HG03520 (cell line): ENCODE data around the gene CFAP61.

Source experiments
- ATAC-seq: cut with Tn5 transposase; IDR thresholded peaks from one replicate; pipeline ENCODE4 v1.9.1; 2021; ENCODE audit warnings: mild to moderate bottlenecking, moderate library complexity; ENCODE audit not compliant: unreplicated experiment

Gene CFAP61

DNA sequence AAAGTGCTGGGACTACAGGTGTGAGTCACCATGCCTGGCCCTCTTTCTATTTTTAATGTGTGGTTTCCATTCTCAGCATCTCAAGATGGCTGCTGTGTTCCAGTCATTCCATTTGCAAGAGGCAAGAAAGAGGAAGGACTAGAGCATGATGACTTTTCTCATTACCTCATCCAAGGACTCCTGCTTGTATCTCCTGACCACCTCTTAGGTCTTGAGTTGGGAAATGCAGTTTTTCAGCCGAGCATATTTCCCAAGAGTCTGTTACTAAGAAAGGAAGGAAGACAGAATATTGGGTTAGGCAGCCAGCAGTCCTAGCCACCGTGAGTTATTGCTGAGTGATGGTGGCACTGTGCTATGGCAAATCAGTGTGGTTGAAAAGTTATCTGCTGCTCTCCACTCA is 207.2 kb downstream of the CFAP61 start:
- no peak for ATAC-seq

GRCh38 chr20:20261159-20261558 is 208.8 kb downstream of the CFAP61 start:
- ATAC-seq, result no peak

GRCh38 chr20:20265210-20265609 is 212.9 kb downstream of the CFAP61 start:
- ATAC-seq, result no peak

- ATAC-seq, result no peak
Measured at GRCh38 chr20:20266552-20266951, 214.2 kb downstream of the CFAP61 start.

DNA sequence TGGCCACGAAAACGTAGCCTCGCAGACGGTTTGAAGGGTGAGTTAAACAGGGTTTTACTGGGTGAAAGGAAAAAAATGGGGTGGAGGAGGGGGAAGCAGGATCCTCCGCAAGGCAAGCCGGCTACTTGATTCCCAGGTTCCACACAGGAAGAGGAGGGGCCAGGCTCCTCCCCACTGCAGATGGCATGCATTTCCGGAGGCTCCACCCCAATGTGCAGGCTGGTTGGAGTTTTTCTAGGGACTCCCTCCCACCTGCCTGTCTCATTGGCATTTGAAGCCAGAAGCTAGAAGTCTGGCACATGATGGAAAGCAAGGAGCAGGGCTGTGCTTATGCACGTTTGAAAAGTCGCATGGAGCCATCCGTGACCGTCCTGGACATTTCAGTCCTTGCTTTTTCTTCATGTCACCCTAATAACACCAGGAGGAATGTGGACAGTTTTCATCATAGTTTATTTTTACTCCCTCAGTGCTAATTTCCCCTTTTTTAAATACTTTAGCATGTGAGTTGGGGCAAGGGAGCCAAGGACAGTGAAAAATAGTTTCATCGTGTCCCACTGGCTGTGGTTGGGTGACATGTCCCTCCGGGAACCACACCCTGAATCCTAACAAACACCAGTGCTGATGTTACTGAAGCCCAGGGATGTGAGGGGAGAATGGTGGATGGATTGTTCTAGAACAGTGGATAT is 215.5 kb downstream of the CFAP61 start:
- no peak for ATAC-seq

DNA sequence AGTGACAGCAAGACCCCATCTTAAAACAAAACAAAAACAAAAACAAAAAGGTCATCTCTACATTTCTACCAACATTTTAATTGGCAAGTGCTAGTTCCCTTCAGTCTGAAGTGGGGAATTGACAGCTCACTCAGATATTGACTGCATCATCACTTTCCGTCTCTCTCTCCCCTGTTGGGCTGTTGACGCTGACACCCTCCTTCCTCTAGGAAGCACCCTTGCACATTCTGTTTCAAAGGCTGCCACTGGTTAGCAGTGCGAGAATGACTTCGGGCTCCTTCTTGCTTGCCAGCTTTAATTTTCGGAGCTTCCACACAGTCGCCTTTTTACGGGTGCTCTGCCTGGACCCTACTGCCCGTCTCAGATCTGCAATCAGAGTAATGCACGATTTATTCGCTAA is 218.9 kb downstream of the CFAP61 start:
- ATAC-seq, result no peak

DNA sequence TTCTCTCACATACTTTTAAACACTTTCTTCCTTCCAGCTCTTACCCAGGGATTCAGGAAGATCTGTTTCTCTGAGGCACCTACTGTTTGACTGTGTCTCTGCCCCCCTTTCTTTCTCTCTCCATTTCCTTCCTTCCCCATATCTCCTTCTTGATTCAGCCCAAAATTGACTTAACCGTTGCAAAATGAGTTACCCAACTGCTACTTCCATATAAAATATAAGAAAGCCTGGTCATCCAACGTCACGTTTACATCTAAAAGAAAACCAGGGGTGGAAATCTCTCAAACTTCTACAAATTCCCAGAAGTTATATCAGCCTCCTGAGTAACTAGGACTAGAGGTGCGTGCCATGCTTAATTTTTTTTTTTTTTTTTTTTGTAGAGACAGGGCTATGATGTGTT is 220.4 kb downstream of the CFAP61 start:
- ATAC-seq, result no peak

GRCh38 chr20:20273286-20273685 is 221.0 kb downstream of the CFAP61 start:
- no peak for ATAC-seq

- ATAC-seq, result no peak
Measured at GRCh38 chr20:20274821-20275220, 222.5 kb downstream of the CFAP61 start.

GRCh38 chr20:20275636-20276035 is 223.3 kb downstream of the CFAP61 start:
- no peak for ATAC-seq

GRCh38 chr20:20276811-20277530 is 224.6 kb downstream of the CFAP61 start:
- no peak for ATAC-seq

GRCh38 chr20:20277894-20278335 is 225.6 kb downstream of the CFAP61 start:
- ATAC-seq, result no peak

DNA sequence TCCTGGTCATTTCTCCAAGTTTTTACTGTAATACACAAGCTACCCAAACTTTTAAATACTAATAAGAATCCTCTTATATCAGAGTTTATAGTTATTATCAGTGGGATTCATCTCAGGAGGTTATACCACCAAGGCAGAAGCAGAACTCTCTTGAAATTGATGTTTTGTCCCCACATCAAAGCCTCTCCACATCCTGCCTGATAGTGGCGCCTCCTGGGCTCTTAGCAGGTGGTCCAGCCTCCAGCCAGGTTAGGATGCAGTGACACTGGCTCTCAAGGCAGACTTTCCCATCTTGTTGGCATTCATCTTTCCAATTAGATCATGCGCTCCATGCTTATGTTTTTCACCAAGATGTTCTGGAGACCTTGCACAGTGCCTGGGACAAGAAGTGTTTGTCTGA is 233.7 kb downstream of the CFAP61 start:
- no peak for ATAC-seq

DNA sequence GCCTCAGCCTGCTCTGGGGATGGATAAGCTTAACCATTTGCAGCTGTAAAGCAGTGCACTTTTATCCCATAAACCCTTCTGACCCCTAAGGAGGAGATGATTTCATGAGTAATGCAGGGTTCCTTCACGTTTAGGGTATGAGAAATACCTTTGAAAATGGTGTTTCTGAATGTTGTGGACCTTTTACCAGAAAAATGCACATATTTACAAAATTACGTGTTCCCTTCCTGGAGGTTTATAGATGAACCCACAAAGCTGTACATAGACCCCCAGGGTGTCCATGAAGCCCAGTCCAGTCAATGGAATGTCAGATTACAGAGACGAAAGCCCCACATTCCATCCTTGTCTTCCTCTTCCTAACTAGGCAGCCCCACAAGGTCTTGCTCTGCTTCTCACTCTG is 237.0 kb downstream of the CFAP61 start:
- ATAC-seq, result no peak

- peak; percentile 72 for ATAC-seq
Measured at GRCh38 chr20:20292472-20292871, 240.1 kb downstream of the CFAP61 start.

GRCh38 chr20:20293141-20293540 is 240.8 kb downstream of the CFAP61 start:
- ATAC-seq, result no peak

DNA sequence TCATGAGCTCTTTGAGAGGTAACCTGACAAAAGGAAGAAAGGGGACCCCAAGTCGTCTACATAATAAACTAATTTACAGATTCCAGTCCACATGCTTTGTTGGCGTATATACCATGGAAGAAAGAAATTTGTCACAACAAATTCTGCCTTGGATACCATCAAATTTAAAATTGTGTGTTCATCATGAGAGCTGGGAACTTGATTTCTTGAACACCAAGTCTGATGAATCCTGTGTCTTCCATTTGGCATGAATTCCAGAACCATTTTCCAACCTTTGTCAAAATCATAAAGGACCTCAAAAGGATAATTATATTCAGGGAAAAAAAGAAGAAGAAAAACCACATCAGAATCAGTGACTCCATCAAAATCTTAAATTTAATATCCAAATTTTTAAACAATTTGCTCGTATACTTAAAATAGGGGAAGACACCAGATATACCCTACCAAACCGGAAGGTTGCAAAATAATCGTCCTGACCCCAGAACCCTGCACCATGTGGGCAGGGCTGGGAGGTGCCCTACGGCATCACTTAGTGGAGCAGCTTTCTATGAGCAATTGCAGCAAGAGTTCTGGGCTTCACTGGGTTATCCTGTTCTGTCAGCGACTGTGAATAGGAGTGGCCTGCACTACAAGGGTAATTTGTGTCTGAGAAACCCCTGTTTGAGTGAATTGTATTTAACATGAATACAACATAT is 241.5 kb downstream of the CFAP61 start:
- ATAC-seq, result no peak

DNA sequence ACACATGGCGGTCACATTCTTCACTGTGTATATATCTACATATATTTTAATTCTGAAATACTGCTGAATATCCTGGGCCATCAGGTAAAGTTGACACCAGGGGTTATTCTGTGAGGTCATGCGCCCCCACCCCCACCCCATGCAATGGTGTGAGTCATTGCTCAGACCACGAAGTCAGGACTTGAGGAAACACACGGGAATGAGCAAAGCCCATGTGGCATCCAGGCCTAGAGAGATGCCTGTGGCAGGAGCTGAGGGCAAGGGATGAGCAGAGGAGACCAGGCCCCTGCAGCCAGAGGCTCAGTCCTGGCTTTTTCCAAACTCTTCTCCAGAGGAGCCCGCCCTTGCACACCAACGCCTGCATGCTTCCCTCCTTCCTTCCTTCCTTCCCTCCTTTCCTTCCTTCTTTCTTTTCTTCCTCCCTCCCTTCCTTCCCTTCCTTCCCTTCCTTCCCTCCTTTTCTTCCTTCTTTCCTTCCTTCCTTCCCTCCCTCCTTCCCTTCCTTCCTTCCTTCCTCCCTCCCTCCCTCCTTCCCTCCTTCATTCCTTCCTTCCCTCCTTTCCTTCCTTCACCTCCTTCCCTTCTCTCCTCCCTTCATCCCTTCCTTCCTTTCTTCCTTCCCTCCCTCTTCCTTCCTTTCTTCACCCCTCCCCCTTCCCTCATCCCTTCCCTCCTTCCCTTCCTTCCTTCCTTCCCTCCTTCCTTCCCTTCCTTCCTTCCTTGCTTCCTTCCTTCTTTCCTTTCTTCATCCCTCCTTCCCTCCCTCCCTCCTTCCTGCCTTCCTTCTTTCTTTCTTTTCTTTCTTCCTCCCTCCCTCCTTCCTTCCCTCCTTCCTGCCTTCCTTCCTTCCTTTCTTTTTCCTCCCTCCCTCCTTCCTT is 243.5 kb downstream of the CFAP61 start:
- ATAC-seq, result no peak

- ATAC-seq, result no peak
Measured at GRCh38 chr20:20297181-20297580, 244.8 kb downstream of the CFAP61 start.

DNA sequence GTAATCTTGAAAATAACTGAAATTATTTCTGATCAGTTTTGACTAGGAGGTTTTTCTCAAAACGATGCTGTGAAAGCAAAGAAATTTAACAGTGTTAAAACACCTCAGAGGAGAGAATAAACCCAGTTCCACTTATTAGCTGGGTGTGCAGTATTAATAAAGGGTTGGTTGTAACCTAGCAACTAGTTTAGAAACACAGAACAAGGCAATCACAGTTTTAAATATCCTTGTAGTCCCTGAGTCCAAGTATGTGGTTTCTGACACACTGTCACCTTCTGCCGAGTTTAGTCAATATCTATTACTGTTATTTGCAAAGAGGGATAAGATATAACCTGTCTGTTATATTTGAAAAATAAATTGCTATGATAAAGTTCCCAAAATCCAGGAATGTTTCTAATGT is 245.4 kb downstream of the CFAP61 start:
- no peak for ATAC-seq

GRCh38 chr20:20299904-20300303 is 247.6 kb downstream of the CFAP61 start:
- no peak for ATAC-seq
